Epidermal melanocyte (primary cell): Measurements from ENCODE around the gene MFN2.
A peak's percentile ranks its signal among the peaks of the same experiment; 100 is the strongest.
"Not testable (repeated sequence)": the region's sequence is repeated elsewhere in the genome, so short reads cannot be mapped to it uniquely, and the experiment has no call there.

ENCODE experiments used
- DNase-seq: peaks from one replicate; pipeline ENCODE4 v3.0.0; 2011; ENCODE audit warnings: low spot score; ENCODE audit not compliant: insufficient read length

The MFN2 gene

DNA sequence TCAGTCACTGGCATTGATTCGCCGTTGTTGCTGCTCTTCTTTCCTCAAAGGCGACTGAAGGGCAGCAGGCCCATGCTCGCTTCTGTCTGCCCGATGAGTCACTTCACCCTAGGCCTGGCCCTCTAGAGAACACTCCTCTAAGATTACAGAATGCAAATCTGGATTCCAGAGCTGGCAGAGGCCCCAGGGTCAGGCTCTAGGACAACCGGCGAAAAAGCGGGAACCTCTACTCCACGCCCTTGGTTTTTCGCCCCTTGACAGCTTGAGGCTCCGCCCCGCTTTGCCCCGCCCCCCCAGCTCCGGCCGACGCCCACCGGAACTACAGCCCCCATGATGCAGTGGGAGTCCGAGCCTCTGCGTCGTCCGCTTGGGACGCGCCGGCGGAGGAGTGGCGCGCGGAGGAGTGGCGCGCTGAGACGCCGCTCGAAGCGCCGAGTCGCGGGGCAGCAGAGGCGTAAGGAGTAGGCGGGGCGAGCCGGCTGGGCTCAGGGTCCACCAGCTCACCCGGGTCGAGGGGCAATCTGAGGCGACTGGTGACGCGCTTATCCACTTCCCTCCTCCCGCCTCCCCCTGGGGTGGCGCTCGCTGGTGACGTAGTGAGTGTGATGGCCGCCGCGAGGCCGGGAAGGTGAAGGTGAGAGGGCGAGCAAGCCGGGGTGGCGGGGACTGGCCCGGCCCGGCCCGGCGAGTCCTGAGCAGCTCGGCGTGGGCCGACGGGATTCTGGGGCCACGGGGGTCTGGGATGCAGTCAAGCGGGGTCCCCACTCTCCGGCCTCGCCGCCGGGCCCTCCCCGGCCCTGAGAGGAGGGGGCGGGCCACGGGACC, at the start of gene MFN2:
MFN2 (plus strand) TSS at position 594 of the 825 bp plus-strand sequence. CDS start 8,725 bp downstream, outside the sequence.
- DNase-seq = peak; percentile 94

DNA sequence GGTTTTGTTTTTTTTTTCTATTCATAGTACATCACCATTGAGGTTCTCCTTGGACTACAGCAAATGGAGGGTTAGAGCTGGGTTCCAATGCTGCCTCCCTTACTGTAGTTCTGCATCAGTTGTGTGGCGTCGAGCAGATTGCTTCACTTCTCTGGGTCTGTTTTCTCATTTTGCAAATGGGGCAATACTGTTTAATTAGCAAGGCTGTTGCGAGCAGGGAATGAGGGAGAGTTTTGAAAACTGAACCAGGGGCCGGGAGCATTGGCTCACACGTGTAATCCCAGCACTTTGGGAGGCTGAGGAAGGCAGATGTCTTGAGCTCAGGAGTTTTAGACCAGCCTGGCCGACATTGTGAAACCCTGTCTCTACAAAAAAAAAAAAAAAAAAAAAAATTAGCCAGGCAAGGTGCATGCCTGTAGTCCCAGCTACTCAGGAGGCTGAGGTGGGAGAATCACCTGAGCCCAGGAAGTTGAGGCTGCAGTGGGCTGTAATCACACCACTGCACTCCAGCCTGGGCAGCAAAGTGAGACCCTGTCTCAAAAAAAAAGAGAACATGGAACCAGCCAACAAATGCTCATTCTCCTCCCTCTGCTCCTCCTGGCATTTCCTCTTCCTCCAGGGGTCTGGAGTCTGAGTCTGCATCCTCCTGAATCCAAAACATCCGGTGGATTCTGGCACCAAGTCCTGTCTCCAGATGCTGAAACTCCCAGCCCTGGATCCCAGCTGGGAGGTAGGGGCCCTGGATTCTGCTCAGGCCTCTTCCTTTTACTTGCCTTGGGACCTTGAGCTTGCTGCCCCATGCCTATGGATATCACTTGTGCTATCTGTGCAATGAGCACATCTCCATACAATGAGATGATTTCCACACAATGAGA, 49.4 kb upstream of the MFN2 start:
- no peak for DNase-seq

DNA sequence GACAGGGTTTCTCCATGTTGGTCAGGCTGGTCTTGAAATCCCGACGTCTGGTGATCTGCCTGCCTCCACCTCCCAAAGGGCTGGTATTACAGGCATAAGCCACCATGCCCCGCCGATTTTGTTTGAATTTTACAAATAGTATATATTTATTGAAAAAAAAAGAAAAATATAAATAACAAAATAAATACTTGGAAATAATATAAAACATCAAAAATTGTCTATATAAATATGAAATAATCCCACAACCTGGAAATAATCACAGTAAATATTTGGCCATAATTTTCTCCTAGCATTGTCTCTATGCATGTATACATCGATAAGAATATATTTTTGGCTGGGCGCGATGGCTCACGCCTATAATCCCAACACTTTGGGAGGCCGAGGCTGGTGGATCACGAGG, 48.4 kb upstream of the MFN2 start:
- DNase-seq = no peak

DNA sequence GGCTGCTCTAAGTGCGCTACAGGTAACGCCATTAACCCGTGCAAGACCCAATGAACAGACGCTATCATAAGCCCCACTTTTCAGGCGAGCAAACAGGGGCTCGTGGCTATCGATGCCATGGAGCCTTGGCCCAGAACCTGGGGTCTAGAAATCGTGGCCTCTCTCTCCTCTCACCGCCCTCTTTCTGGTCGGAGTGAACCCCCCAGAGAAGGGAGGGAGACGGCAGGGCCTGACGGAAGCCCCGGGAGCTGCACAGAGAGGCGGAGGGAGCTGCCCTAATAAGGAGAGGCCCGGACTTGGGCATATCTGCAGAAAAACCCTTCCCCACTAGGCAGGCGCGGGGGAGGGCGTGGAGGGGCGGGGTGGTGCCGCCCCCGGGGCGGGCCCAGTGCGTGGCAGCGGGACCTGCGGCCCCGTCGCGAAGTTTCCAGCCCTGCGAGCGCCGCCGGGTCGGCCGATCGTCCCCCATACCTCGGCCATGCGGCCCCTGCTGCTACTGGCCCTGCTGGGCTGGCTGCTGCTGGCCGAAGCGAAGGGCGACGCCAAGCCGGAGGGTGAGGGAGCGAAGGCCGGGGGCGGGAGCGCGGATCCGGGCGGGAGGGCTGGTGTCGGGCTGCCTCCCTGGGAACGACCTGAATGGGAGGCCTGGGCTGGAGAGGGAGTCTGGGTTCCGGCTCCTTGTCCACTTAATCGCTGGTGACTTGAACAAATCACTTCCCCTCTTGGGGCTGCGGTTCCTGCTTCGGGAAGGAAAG, 45.8 kb upstream of the MFN2 start, which contains the start of gene PLOD1:
PLOD1 (plus strand) TSS at position 416 of the 755 bp plus-strand sequence; CDS start at position 479, 63 bp downstream.
- peak; percentile 87 for DNase-seq

DNA sequence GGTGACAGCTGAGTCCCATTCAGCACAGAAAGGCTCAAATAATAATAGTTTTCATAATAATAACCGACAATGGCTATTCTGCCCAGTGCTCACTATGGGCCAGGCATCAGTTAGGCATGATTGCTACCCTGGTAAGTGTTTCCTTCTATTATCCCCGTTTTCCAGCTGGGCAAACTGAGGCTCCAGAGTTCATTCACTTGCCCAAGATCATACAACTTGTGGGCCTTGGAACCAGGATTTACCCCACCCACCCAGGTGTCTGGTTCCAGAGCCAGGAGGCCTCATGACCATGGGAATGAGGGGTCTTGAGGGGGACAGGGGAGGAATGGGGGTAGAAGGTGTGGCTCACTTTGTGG, 45.2 kb upstream of the MFN2 start:
- DNase-seq = no peak

DNA sequence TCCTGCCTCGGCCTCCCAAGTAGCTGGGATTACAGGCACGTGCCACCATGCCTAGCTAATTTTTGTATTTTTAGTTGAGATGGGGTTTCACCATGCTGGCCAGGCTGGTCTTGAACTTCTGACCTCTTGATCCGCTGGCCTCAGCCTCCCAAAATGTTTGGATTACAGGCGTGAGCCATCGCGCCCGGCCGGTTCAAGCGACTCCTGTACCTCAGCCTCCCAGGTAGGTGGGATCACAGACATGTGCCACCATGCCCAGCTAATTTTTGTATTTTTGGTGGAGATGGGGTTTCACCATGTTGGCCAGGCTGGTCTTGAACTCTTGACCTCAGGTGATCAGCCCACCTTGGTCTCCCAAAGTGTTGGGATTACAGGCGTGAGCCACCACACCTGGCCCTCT, 44.5 kb upstream of the MFN2 start:
- DNase-seq = not testable (repeated sequence)

DNA sequence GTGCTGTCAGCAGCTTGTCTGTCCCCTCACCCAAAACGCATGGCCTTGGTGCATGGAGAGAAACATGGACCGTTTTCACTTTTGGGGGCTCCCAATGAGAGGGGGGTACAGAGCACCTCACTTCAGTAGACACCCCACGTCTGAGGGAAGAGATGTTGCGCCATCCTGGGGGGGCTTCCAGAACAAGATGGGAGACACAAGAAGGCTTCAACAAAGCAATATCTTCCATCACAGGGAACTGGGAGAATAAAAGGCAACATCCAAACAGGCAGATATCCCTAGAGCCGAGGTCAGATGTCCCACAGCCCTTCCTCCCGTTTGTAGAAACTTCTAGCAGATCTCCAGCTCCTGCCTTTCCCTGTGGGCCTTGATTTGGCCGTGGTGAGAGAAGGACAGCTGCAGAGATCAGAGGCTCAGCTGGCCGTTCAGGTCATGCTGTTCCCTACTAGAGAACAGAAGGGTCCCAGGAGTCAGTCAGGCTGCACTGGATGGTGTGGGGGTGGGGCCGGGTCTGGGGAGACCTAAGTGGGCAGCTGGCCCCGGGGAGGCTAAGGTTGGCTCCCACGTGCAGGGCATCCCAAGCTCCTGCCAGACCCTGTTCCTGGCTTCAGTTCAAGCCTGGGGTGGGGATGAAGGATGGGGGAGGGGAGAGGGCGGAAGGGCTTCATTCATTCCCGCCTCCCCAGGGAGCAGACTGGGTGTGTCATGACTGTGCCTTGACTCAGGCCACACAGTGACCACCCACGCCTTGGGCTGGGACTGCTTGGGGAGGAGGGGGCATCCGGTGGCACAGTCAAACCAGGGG, 41.3 kb upstream of the MFN2 start:
- no peak for DNase-seq

DNA sequence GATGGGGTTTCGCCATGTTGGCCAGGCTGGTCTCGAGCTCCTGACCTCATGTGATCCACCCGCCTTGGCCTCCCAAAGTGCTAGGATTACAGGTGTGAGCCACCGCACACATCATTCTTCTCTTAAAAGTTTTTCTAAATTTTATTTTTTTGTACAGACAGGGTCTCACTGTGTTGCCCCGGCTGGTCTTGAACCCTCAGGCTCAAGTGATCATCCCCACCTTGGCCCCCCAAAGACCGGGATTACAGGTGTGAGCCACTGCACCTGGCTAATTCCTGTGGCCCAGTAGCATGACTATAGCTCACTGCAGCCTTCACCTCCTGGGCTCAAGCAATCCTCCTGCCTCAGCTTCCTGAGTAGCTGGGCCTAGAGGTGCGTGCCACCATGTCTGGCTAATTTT, 40.5 kb upstream of the MFN2 start:
- DNase-seq = not testable (repeated sequence)

DNA sequence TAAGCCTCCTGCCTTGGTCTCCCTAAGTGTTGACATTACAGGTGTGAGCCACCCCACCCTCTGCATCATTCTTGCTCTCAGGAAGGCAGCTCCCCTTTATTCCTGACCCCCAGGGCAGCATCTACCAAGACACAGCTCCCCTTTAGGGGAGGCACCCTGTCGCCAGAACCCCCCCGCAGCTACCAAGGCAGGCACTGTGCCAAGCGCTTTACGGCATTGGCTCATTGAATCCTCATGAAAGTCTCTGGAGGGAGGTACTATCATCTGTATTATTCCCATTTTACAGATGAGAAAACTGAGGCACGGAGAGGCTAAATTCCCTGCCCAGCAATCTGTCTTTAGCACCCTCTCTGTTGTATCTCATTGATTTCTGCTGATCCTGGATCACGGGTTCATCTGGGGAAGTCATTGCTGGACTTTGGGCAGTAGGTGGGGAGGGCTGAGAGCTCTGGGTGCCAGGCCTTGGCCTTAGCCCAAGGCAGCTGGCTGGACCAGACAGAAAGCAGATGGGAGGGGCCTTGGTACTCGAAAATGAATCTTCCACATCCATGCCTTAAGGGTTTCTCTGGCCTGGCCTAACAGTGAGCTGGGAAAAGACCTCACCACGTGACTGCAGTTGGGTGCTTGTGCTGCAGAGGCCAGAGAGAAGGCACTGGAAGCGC, 39.9 kb upstream of the MFN2 start:
- peak; percentile 92 for DNase-seq

DNA sequence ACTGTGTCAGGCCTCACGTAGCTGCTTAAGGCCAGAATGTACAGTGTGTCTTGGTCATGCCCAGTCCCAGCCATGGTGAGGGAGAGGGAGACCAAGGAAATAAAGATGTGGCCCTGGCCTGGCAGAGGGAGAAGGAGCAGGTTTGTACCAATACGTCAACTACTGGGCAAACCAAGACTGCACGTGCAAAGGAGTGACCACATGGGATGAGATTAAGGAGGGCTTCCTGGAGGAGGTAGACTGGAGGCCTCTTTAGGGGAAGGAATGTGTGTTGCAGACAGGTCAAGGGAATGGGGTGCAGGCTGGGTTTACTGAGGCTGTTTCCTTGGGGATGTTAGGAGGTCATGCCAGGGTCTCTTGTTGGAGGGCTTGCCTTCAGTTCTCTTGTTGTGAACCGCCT, 38.0 kb upstream of the MFN2 start:
- DNase-seq = no peak

DNA sequence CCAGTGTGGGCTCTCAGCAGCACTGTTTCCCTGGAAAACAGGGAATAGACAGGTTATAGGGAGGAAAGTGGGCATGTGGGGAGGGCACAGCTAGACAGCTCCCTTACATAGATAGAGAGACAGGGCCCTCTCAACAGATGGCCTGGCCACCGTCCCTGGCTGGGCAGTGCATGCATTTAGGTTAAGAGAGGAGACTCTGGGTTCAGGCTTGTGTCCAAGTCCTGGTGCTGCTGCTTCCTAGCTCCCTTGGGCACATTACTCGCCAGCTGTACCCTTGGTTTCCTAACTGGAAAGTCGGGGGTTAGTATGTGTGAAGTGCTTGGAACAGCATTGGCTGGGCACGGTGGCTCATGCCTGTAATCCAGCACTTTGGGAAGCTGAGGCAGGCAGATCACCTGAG, 36.6 kb upstream of the MFN2 start:
- DNase-seq = no peak

DNA sequence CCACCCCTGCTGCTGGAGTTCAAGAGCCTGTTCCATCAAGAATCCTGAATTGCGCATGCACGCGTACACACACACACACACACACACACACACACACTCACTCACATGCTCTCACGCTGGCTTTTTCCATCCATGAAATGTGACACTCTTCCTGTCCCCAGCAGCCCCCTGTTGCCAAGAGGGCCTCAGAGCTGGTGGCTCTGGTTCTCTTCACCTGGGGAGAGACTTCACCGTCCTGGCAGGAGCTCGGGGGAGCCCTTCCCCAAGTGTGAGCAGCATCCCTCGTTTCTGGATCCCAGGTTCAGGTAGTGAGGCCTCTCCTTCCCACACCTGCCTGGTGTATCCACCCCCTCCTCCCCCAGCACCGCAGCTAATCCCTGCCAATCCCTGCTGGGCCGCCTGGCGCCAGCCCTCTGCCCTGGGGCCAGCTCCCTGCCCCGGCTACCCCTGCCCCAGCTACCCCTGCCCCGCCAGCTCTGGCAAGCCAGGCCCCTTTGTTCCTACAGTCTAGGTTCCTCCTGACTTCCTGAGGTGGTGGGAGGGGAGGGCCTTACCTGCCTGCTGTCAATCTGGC, 35.8 kb upstream of the MFN2 start:
- DNase-seq = no peak

DNA sequence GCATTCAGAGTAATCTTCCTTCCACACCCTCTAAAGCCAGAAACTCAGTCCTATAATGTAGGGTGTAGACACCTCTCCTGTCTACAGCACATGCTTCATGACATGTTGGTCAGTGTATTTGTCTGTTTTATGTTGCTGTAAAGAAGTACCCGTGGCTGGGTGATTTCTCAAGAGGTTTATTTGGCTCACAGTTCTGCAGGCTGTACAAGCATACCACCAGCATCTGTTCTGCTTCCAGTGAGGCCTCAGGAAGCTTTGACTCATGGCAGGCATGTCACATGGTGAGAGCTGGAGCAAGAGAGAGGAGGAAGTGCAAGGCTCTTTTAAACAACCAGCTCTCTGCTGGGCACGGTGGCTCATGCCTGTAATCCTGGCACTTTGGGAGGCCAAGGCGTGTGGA, 33.6 kb upstream of the MFN2 start:
- no peak for DNase-seq

DNA sequence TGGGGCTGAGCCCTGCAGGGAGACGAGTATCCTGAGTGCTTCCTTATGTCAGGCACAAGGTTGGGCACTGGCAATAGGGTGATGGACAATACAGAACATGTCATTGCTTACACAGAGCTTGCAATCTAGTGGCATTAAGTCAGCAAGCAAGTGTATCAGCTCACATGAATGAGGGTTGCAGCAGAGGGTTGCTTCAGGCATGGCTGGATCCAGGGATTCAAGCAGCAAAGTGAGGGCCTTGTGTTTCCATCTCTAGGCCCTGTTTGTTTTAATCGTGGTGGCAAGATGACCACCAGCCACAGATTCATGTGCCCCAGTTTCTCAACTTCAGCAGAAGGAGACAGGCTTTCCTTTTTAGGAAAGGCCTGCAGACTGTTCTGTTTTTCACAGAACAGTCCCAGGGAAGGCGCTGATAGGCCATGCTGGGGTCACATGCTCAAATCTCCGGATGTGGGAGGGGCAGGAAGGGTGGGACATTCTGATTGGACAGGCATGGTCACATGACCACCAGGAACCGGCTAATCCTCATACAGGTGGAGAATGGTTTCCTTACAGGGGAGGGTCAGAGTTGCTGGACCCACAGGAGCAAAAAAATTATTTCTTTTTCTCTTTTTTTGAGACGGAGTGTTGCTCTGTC, 31.3 kb upstream of the MFN2 start:
- no peak for DNase-seq

DNA sequence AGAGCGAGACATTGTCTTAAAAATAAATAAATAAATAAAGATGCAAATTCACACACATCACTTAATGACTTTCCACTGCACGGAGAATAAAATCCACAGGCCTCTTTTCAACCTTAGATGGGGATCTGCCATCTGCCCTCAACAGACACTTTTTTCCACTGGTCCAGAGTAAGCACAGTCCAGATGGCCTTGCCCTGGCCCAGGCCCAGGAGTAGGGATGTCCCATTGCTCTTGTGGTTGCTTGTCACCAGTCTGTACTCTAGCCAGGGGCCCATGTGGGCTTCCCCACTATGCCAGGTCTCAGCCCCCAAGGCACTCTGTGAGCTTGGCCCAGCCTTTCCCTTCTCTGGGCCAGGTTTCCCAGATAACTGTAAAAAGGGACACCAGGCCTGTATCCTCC, 28.3 kb upstream of the MFN2 start:
- no peak for DNase-seq

DNA sequence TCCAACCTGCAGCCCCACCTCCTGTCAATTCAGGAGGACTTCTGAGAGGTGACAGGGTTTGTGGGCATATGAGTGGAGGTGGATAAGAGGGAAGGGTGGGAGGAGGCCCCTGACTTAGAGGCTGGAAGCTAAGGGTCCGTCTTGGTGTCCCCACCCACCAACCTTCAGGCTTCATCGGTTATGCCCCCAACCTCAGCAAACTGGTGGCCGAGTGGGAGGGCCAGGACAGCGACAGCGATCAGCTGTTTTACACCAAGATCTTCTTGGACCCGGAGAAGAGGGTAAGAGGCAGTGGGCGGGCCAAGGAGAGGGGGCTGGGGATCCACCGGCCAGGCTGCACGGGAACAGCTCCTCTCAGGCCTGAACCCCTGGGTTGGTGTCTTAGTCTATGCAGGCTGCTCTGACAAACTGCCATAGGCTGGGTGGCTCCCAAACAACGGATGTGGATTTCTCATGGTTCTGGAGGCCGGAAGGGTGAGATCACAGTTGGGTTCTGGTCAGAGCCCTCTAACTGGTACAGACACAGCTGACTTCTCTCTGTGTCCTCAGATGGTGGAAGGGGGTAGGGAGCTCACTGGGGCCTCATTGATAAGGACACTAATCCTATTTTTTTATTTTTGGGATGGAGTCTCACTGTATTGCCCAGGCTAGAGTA, 27.7 kb upstream of the MFN2 start:
- no peak for DNase-seq

DNA sequence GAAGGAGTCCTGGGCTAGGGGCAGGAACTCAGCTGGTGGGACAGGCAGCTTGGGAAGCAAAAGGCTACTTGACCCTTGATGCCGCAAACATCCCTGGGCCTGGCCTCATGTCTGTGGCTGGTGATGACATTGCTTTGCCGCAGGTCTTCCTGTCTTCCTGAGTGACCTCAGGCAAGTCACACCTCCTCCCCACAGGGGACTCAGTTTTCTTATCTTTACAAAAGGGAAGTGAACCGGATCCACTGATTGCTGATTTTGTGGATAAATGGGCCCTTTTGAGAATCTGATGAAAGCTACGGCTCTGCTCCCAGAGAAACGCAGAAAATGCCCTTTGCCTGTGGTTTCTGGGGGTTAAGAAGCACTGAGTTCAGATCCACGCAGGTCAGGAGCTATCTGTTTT, 25.0 kb upstream of the MFN2 start:
- DNase-seq = no peak

DNA sequence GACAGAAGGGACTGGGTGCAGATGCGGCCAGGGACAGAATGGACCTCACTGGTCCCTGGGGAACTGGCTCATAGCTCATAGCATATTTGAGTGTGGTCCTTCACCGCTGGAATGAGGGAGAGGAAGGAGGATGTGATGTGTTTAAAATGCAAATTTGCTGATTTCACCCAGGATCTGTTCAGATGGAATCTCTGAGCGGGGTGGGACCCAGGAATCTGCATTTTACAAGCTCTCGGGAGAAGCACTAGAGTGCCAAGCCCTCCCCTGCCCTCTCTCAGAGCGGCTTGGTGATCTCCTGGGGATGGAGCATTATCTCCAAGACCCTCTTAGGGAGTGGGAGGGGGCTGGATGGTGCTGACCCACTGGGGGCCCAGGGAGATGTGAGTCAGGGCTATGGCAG, 22.8 kb upstream of the MFN2 start:
- DNase-seq = no peak

DNA sequence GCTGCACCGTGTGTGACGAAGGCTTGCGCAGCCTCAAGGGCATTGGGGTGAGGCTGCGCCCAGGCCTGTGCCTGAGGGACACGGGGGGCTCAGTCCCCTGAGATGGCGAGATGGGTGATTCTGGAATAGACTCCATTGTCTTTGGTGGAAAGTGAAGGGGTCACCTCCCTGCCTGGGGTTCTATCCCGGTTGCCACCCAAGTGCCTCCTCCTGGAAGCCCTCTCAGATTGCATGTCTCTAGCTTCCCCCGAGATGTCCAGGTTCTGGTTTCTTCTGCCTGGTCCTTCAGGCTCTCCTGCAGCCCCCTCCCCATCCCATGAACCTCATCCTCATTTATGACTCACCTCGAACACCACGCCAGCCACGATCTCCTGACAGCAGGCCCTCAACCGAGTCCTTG, 22.3 kb upstream of the MFN2 start:
- DNase-seq = no peak
